Measurements from ENCODE around the gene IFT74.

IFT74 gene

GRCh38 chr9:26946753-26947727, 9.2 kb upstream of the IFT74 start, which contains the start of gene PLAA:
Gene PLAA, minus strand, starts transcription at chr9:26947242. Its CDS starts 197 bp downstream, at chr9:26947045.
- Histone ChIP-seq H3K4me1 (ENCODE audit: insufficient read depth, low read length) (peaks cover 10% of the 10 kb centered on the region; the same call in 1 of the 2 replicates), H3K9me3 (ENCODE audit: insufficient read depth, low read depth, low read length) (no peaks in the 10 kb centered on the region), H3K4me3 (ENCODE audit: low read length) (peak within 1 kb of the TSS; percentile 97), H3K27ac (ENCODE audit: low read depth, low read length) (peak within 1 kb of the TSS; percentile 99), H3K36me3 (ENCODE audit: insufficient read depth, low read length) (no peaks in the 10 kb centered on the region), H3K27me3 (ENCODE audit: insufficient read depth, low read length) (no peaks in the 10 kb centered on the region), H3K9ac (ENCODE audit: low read depth, low read length) (peak within 1 kb of the TSS; percentile 94)
- under 1% methylated on average over 76 of the region's 76 CpGs for whole genome bisulfite sequencing

DNA sequence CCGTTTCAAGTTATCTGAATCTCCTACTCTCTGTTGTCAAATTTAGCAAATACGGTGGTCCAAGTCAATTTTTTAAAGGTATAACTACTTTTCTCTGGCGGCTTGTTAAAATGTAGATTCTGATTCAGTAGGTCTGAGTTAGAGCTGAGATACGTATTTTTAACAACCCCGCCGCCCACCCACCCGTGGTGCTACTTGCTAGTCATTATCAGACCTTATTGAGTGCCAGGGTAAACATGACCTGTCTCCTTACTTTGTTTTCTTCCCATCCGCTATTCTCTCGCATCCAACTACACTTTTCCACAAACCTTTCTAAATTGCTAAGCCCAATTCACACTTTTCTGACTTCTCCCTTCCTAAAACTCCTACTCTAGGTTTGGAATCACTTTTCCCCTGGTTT, 8.5 kb upstream of the IFT74 start:
- Histone ChIP-seq H3K9me3 (ENCODE audit: insufficient read depth, low read depth, low read length) (no peaks in the 10 kb centered on the region), H3K4me1 (ENCODE audit: insufficient read depth, low read length) (peaks cover 10% of the 10 kb centered on the region; the same call in 1 of the 2 replicates), H3K27me3 (ENCODE audit: insufficient read depth, low read length) (no peaks in the 10 kb centered on the region), H3K9ac (ENCODE audit: low read depth, low read length) (peak overlapping the region; percentile 94), H3K36me3 (ENCODE audit: insufficient read depth, low read length) (no peaks in the 10 kb centered on the region), H3K4me3 (ENCODE audit: low read length) (peak overlapping the region; percentile 97), H3K27ac (ENCODE audit: low read depth, low read length) (peak overlapping the region; percentile 99)
- under 1% methylated on average over 9 of the region's 9 CpGs for WGBS

- peaks cover 10% of the 10 kb centered on the region; the same call in 1 of the 2 replicates for H3K4me1 ChIP-seq (ENCODE audit: insufficient read depth, low read length)
- no peaks in the 10 kb centered on the region for H3K36me3 ChIP-seq (ENCODE audit: insufficient read depth, low read length)
- 86% methylated on average over 6 of the region's 6 CpGs for WGBS
- H3K27ac ChIP-seq (ENCODE audit: low read depth, low read length) = no peak overlapping the region
- H3K4me3 ChIP-seq (ENCODE audit: low read length) = no peak overlapping the region
- no peak overlapping the region for H3K9ac ChIP-seq (ENCODE audit: low read depth, low read length)
- H3K27me3 ChIP-seq (ENCODE audit: insufficient read depth, low read length) = no peaks in the 10 kb centered on the region
- H3K9me3 ChIP-seq (ENCODE audit: insufficient read depth, low read depth, low read length) = no peaks in the 10 kb centered on the region
Measured at GRCh38 chr9:26949637-26950069, 6.6 kb upstream of the IFT74 start.

GRCh38 chr9:26950521-26950920, 5.7 kb upstream of the IFT74 start:
- no peak overlapping the region for H3K9ac ChIP-seq (ENCODE audit: low read depth, low read length)
- peaks cover 12% of the 10 kb centered on the region; the same call in 1 of the 2 replicates for H3K4me1 ChIP-seq (ENCODE audit: insufficient read depth, low read length)
- H3K4me3 ChIP-seq (ENCODE audit: low read length) = no peak overlapping the region
- no peaks in the 10 kb centered on the region for H3K9me3 ChIP-seq (ENCODE audit: insufficient read depth, low read depth, low read length)
- H3K27ac ChIP-seq (ENCODE audit: low read depth, low read length) = no peak overlapping the region
- no peaks in the 10 kb centered on the region for H3K27me3 ChIP-seq (ENCODE audit: insufficient read depth, low read length)
- no peaks in the 10 kb centered on the region for H3K36me3 ChIP-seq (ENCODE audit: insufficient read depth, low read length)
- WGBS = no CpG with 5 or more reads among the region's 1 CpG

DNA sequence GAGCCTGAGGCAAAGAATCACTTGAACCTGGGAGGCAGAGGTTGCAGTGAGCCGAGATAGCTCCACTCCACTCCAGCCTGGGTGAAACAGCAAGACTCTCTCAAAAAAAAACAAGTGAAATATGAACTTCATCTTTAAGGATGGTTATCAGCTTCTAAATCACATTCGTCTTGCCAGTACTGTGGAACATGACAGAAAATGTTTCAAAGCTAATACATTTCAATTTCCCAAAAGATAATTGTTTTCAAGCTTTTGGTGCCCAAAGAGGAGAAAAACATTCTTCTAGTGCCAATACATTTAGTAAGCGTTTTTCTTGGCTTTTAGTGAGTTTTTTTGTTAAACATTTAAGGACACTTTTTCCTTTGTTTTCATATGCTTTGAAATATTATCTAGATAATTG, 4.4 kb upstream of the IFT74 start:
- Histone ChIP-seq H3K36me3 (ENCODE audit: insufficient read depth, low read length) (no peaks in the 10 kb centered on the region), H3K27ac (ENCODE audit: low read depth, low read length) (no peak overlapping the region), H3K9me3 (ENCODE audit: insufficient read depth, low read depth, low read length) (no peaks in the 10 kb centered on the region), H3K27me3 (ENCODE audit: insufficient read depth, low read length) (no peaks in the 10 kb centered on the region), H3K4me1 (ENCODE audit: insufficient read depth, low read length) (peaks cover 10% of the 10 kb centered on the region; the same call in 1 of the 2 replicates), H3K9ac (ENCODE audit: low read depth, low read length) (no peak overlapping the region), H3K4me3 (ENCODE audit: low read length) (no peak overlapping the region)
- 97% methylated on average over 2 of the region's 3 CpGs for WGBS

- Histone ChIP-seq H3K27me3 (ENCODE audit: insufficient read depth, low read length) (no peaks in the 10 kb centered on the region), H3K4me3 (ENCODE audit: low read length) (no peak overlapping the region), H3K9me3 (ENCODE audit: insufficient read depth, low read depth, low read length) (no peaks in the 10 kb centered on the region), H3K36me3 (ENCODE audit: insufficient read depth, low read length) (no peaks in the 10 kb centered on the region), H3K9ac (ENCODE audit: low read depth, low read length) (no peak overlapping the region), H3K4me1 (ENCODE audit: insufficient read depth, low read length) (peaks cover 7% of the 10 kb centered on the region; the same call in 1 of the 2 replicates), H3K27ac (ENCODE audit: low read depth, low read length) (no peak overlapping the region)
- WGBS = 84% methylated on average over 3 of the region's 3 CpGs
Measured at GRCh38 chr9:26954050-26954508, 2.1 kb upstream of the IFT74 start.

GRCh38 chr9:26955222-26955903, 849 bp upstream of the IFT74 start:
- Histone ChIP-seq H3K4me3 (ENCODE audit: low read length) (peak overlapping the region; percentile 89), H3K9ac (ENCODE audit: low read depth, low read length) (peak overlapping the region; percentile 92), H3K27me3 (ENCODE audit: insufficient read depth, low read length) (no peaks in the 10 kb centered on the region), H3K9me3 (ENCODE audit: insufficient read depth, low read depth, low read length) (no peaks in the 10 kb centered on the region), H3K27ac (ENCODE audit: low read depth, low read length) (peak overlapping the region; percentile 77; the same call in 1 of the 2 replicates), H3K36me3 (ENCODE audit: insufficient read depth, low read length) (no peaks in the 10 kb centered on the region), H3K4me1 (ENCODE audit: insufficient read depth, low read length) (peaks cover 7% of the 10 kb centered on the region; the same call in 1 of the 2 replicates)
- 94% methylated on average over 3 of the region's 4 CpGs for WGBS

GRCh38 chr9:26956860-26957233, 635 bp downstream of the IFT74 start:
- Histone ChIP-seq H3K9ac (ENCODE audit: low read depth, low read length) (peak overlapping the region; percentile 92), H3K27me3 (ENCODE audit: insufficient read depth, low read length) (no peaks in the 10 kb centered on the region), H3K4me1 (ENCODE audit: insufficient read depth, low read length) (peaks cover 7% of the 10 kb centered on the region; the same call in 1 of the 2 replicates), H3K9me3 (ENCODE audit: insufficient read depth, low read depth, low read length) (no peaks in the 10 kb centered on the region), H3K36me3 (ENCODE audit: insufficient read depth, low read length) (no peaks in the 10 kb centered on the region), H3K27ac (ENCODE audit: low read depth, low read length) (peak overlapping the region; percentile 77), H3K4me3 (ENCODE audit: low read length) (peak overlapping the region; percentile 89)
- 71% methylated on average over 5 of the region's 6 CpGs for WGBS

DNA sequence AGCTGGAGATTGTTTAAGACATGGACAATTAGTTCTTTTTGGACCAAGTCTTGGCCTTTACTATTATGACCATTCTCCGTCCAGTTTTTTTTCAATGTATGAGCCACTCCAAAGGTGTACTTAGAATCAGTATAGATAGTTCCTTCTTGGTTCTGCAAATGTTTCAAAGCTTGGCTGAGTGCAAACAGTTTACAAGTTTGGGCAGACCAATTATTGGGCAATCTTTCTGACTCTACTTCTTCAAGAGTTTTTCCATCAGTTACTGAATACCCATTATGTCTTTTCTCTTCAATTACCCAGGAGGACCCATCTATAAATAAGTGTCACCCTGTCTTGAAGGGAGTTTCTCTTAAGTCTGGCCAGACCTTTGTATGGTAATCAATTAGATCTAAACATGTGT, 15.5 kb downstream of the IFT74 start:
- Histone ChIP-seq H3K27ac (ENCODE audit: low read depth, low read length) (no peak overlapping the region), H3K27me3 (ENCODE audit: insufficient read depth, low read length) (no peaks in the 10 kb centered on the region), H3K36me3 (ENCODE audit: insufficient read depth, low read length) (no peaks in the 10 kb centered on the region), H3K9me3 (ENCODE audit: insufficient read depth, low read depth, low read length) (peaks cover 3% of the 10 kb centered on the region; the same call in 1 of the 2 replicates), H3K4me3 (ENCODE audit: low read length) (no peak overlapping the region), H3K9ac (ENCODE audit: low read depth, low read length) (no peak overlapping the region), H3K4me1 (ENCODE audit: insufficient read depth, low read length) (peaks cover 2% of the 10 kb centered on the region; the same call in 1 of the 2 replicates)
- 100% methylated on average over 1 of the region's 1 CpG for WGBS

DNA sequence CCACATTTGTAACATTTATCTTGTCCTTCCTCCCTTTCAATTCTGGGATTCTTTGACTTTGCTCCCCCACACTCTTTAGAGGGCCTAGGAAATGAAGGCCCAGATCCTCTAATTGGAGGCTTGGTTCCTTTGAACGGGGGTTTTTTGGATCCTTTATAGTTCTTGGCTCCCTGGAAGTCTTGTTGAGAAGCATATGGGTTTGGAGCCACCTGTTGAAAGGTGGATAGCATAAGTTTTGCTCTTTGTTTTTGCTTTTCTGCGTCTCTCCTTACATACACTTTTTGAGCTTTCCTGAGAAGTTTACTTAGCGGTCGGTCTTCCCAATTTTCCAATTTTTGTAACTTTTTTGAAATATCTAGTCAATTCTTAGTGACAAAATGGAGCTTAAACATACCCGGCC, 17.8 kb downstream of the IFT74 start:
- H3K36me3 ChIP-seq (ENCODE audit: insufficient read depth, low read length) = peaks cover 1% of the 10 kb centered on the region; the same call in 1 of the 2 replicates
- WGBS = 91% methylated on average over 5 of the region's 5 CpGs
- no peaks in the 10 kb centered on the region for H3K27me3 ChIP-seq (ENCODE audit: insufficient read depth, low read length)
- no peak overlapping the region for H3K9ac ChIP-seq (ENCODE audit: low read depth, low read length)
- no peak overlapping the region for H3K27ac ChIP-seq (ENCODE audit: low read depth, low read length)
- H3K9me3 ChIP-seq (ENCODE audit: insufficient read depth, low read depth, low read length) = peaks cover 3% of the 10 kb centered on the region; the same call in 1 of the 2 replicates
- H3K4me1 ChIP-seq (ENCODE audit: insufficient read depth, low read length) = peaks cover 4% of the 10 kb centered on the region; the same call in 1 of the 2 replicates
- no peak overlapping the region for H3K4me3 ChIP-seq (ENCODE audit: low read length)

Measured in HUES64 (cell line).